ENCODE data around the gene MST1. TPM values are rescaled to one million over a fixed set of nuclear protein-coding genes. Genes with fewer than 3 reads are reported as not detected.

Gene MST1
- total and polyA plus RNA-seq, 2 donors = 7.0 to 90.3 TPM

GRCh38 chr3:49674497-49674983 lies 14.7 kb downstream of the MST1 start:
- DNase-seq (ENCODE audit: low read depth in 6 of 9, low spot score in 9 of 9) = peak in 1 of 9 donors; percentile 18
- H3K27me3 ChIP-seq (ENCODE audit: control insufficient read depth in 2 of 2, insufficient read depth in 1 of 2, low read length in 1 of 2) = no peaks in the 10 kb centered on the region
- H3K4me3 ChIP-seq (ENCODE audit: low read length in 2 of 2) = peak overlapping the region; percentile 66 to 69
- peaks cover 0 to 4% of the 10 kb centered on the region in 2 donors for H3K9me3 ChIP-seq (ENCODE audit: control insufficient read depth in 2 of 2, insufficient read depth in 1 of 2, low read length in 1 of 2)
- WGBS = 6% methylated on average over 34 of the region's 34 CpGs
- H3K27ac ChIP-seq (ENCODE audit: low read depth in 1 of 2, low read length in 1 of 2) = peak overlapping the region in 1 of 2 donors; percentile 22
- H3K4me1 ChIP-seq (ENCODE audit: control insufficient read depth in 2 of 2, insufficient read depth in 2 of 2, low read length in 2 of 2) = peaks cover 6 to 14% of the 10 kb centered on the region in 2 donors
- H3K36me3 ChIP-seq (ENCODE audit: control insufficient read depth in 2 of 2, insufficient read depth in 2 of 2, low read length in 1 of 2) = peaks cover 36% of the 10 kb centered on the region in 2 donors

GRCh38 chr3:49673715-49674496 lies 15.4 kb downstream of the MST1 start, which contains the start of gene APEH:
Gene APEH, plus strand, starts transcription at chr3:49674351. Its CDS starts 51 bp downstream, at chr3:49674402.
- peaks cover 29 to 31% of the 10 kb centered on the region in 2 donors for H3K36me3 ChIP-seq (ENCODE audit: control insufficient read depth in 2 of 2, insufficient read depth in 2 of 2, low read length in 1 of 2)
- H3K27me3 ChIP-seq (ENCODE audit: control insufficient read depth in 2 of 2, insufficient read depth in 1 of 2, low read length in 1 of 2) = no peaks in the 10 kb centered on the region
- peaks cover 0 to 4% of the 10 kb centered on the region in 2 donors for H3K9me3 ChIP-seq (ENCODE audit: control insufficient read depth in 2 of 2, insufficient read depth in 1 of 2, low read length in 1 of 2)
- under 1% methylated on average over 71 of the region's 71 CpGs for WGBS
- peak; percentile 83 to 97 (median 92) for DNase-seq (ENCODE audit: low read depth in 6 of 9, low spot score in 9 of 9)
- H3K4me1 ChIP-seq (ENCODE audit: control insufficient read depth in 2 of 2, insufficient read depth in 2 of 2, low read length in 2 of 2) = peaks cover 6 to 14% of the 10 kb centered on the region in 2 donors
- peak within 1 kb of the TSS; percentile 92 to 93 for H3K27ac ChIP-seq (ENCODE audit: low read depth in 1 of 2, low read length in 1 of 2)
- H3K4me3 ChIP-seq (ENCODE audit: low read length in 2 of 2) = peak within 1 kb of the TSS; percentile 66 to 69

- 29% methylated on average over 17 of the region's 17 CpGs for WGBS
- H3K4me1 ChIP-seq (ENCODE audit: control insufficient read depth in 2 of 2, insufficient read depth in 2 of 2, low read length in 2 of 2) = peaks cover 6 to 14% of the 10 kb centered on the region in 2 donors
Observed at GRCh38 chr3:49673121-49673714, 16.1 kb downstream of the MST1 start.

GRCh38 chr3:49671291-49672288 lies 17.7 kb downstream of the MST1 start:
- peak; percentile 34 to 78 (median 57) for DNase-seq (ENCODE audit: low read depth in 6 of 9, low spot score in 9 of 9)

More at GRCh38 chr3:49673121-49673714, 16.1 kb downstream of the MST1 start:
- Histone ChIP-seq H3K27ac (ENCODE audit: low read depth in 1 of 2, low read length in 1 of 2) (peak overlapping the region; percentile 92 to 93), H3K27me3 (ENCODE audit: control insufficient read depth in 2 of 2, insufficient read depth in 1 of 2, low read length in 1 of 2) (no peaks in the 10 kb centered on the region), H3K36me3 (ENCODE audit: control insufficient read depth in 2 of 2, insufficient read depth in 2 of 2, low read length in 1 of 2) (peaks cover 23 to 24% of the 10 kb centered on the region in 2 donors), H3K4me3 (ENCODE audit: low read length in 2 of 2) (peak overlapping the region; percentile 66 to 69), H3K9me3 (ENCODE audit: control insufficient read depth in 2 of 2, insufficient read depth in 1 of 2, low read length in 1 of 2) (peaks cover 0 to 4% of the 10 kb centered on the region in 2 donors)
- peak in 2 of 9 donors; percentile 22 to 23 for DNase-seq (ENCODE audit: low read depth in 6 of 9, low spot score in 9 of 9)

GRCh38 chr3:49670940-49671290 lies 18.4 kb downstream of the MST1 start:
- no peak for DNase-seq (ENCODE audit: low read depth in 6 of 9, low spot score in 9 of 9)
- Histone ChIP-seq H3K4me3 (ENCODE audit: low read length in 2 of 2) (no peak overlapping the region), H3K36me3 (ENCODE audit: control insufficient read depth in 2 of 2, insufficient read depth in 2 of 2, low read length in 1 of 2) (peaks cover 2 to 3% of the 10 kb centered on the region in 2 donors), H3K9me3 (ENCODE audit: control insufficient read depth in 2 of 2, insufficient read depth in 1 of 2, low read length in 1 of 2) (peaks cover 0 to 4% of the 10 kb centered on the region in 2 donors), H3K4me1 (ENCODE audit: control insufficient read depth in 2 of 2, insufficient read depth in 2 of 2, low read length in 2 of 2) (peaks cover 6 to 14% of the 10 kb centered on the region in 2 donors), H3K27ac (ENCODE audit: low read depth in 1 of 2, low read length in 1 of 2) (no peak overlapping the region), H3K27me3 (ENCODE audit: control insufficient read depth in 2 of 2, insufficient read depth in 1 of 2, low read length in 1 of 2) (peaks cover 0 to 2% of the 10 kb centered on the region in 2 donors)
- 75% methylated on average over 6 of the region's 6 CpGs for WGBS

More at GRCh38 chr3:49671291-49672288, 17.7 kb downstream of the MST1 start:
- peaks cover 8 to 10% of the 10 kb centered on the region in 2 donors for H3K36me3 ChIP-seq (ENCODE audit: control insufficient read depth in 2 of 2, insufficient read depth in 2 of 2, low read length in 1 of 2)
- H3K27ac ChIP-seq (ENCODE audit: low read depth in 1 of 2, low read length in 1 of 2) = no peak overlapping the region
- peaks cover 6 to 14% of the 10 kb centered on the region in 2 donors for H3K4me1 ChIP-seq (ENCODE audit: control insufficient read depth in 2 of 2, insufficient read depth in 2 of 2, low read length in 2 of 2)
- H3K4me3 ChIP-seq (ENCODE audit: low read length in 2 of 2) = no peak overlapping the region
- H3K9me3 ChIP-seq (ENCODE audit: control insufficient read depth in 2 of 2, insufficient read depth in 1 of 2, low read length in 1 of 2) = peaks cover 0 to 4% of the 10 kb centered on the region in 2 donors
- H3K27me3 ChIP-seq (ENCODE audit: control insufficient read depth in 2 of 2, insufficient read depth in 1 of 2, low read length in 1 of 2) = no peaks in the 10 kb centered on the region
- WGBS = 57% methylated on average over 11 of the region's 11 CpGs

GRCh38 chr3:49669352-49669751 lies 19.9 kb downstream of the MST1 start:
- H3K9me3 ChIP-seq (ENCODE audit: control insufficient read depth in 2 of 2, insufficient read depth in 1 of 2, low read length in 1 of 2) = peaks cover 0 to 4% of the 10 kb centered on the region in 2 donors
- 90% methylated on average over 3 of the region's 3 CpGs for WGBS
- H3K4me3 ChIP-seq (ENCODE audit: low read length in 2 of 2) = no peak overlapping the region
- peaks cover 0 to 2% of the 10 kb centered on the region in 2 donors for H3K27me3 ChIP-seq (ENCODE audit: control insufficient read depth in 2 of 2, insufficient read depth in 1 of 2, low read length in 1 of 2)
- H3K4me1 ChIP-seq (ENCODE audit: control insufficient read depth in 2 of 2, insufficient read depth in 2 of 2, low read length in 2 of 2) = peaks cover 0 to 6% of the 10 kb centered on the region in 2 donors
- H3K27ac ChIP-seq (ENCODE audit: low read depth in 1 of 2, low read length in 1 of 2) = no peak overlapping the region
- no peak for DNase-seq (ENCODE audit: low read depth in 6 of 9, low spot score in 9 of 9)
- H3K36me3 ChIP-seq (ENCODE audit: control insufficient read depth in 2 of 2, insufficient read depth in 2 of 2, low read length in 1 of 2) = no peaks in the 10 kb centered on the region

GRCh38 chr3:49668861-49669260 lies 20.4 kb downstream of the MST1 start:
- 92% methylated on average over 5 of the region's 5 CpGs for WGBS
- no peak for DNase-seq (ENCODE audit: low read depth in 6 of 9, low spot score in 9 of 9)
- no peak overlapping the region for H3K27ac ChIP-seq (ENCODE audit: low read depth in 1 of 2, low read length in 1 of 2)
- H3K9me3 ChIP-seq (ENCODE audit: control insufficient read depth in 2 of 2, insufficient read depth in 1 of 2, low read length in 1 of 2) = peaks cover 0 to 4% of the 10 kb centered on the region in 2 donors
- H3K36me3 ChIP-seq (ENCODE audit: control insufficient read depth in 2 of 2, insufficient read depth in 2 of 2, low read length in 1 of 2) = no peaks in the 10 kb centered on the region
- peaks cover 0 to 2% of the 10 kb centered on the region in 2 donors for H3K27me3 ChIP-seq (ENCODE audit: control insufficient read depth in 2 of 2, insufficient read depth in 1 of 2, low read length in 1 of 2)
- H3K4me3 ChIP-seq (ENCODE audit: low read length in 2 of 2) = no peak overlapping the region
- peaks cover 0 to 6% of the 10 kb centered on the region in 2 donors for H3K4me1 ChIP-seq (ENCODE audit: control insufficient read depth in 2 of 2, insufficient read depth in 2 of 2, low read length in 2 of 2)

- Histone ChIP-seq H3K27ac (ENCODE audit: low read depth in 1 of 2, low read length in 1 of 2) (no peak overlapping the region), H3K27me3 (ENCODE audit: control insufficient read depth in 2 of 2, insufficient read depth in 1 of 2, low read length in 1 of 2) (peaks cover 0 to 2% of the 10 kb centered on the region in 2 donors), H3K9me3 (ENCODE audit: control insufficient read depth in 2 of 2, insufficient read depth in 1 of 2, low read length in 1 of 2) (peaks cover 0 to 4% of the 10 kb centered on the region in 2 donors), H3K4me3 (ENCODE audit: low read length in 2 of 2) (no peak overlapping the region), H3K36me3 (ENCODE audit: control insufficient read depth in 2 of 2, insufficient read depth in 2 of 2, low read length in 1 of 2) (no peaks in the 10 kb centered on the region), H3K4me1 (ENCODE audit: control insufficient read depth in 2 of 2, insufficient read depth in 2 of 2, low read length in 2 of 2) (peaks cover 0 to 5% of the 10 kb centered on the region in 2 donors)
- DNase-seq (ENCODE audit: low read depth in 6 of 9, low spot score in 9 of 9) = no peak
- 60% methylated on average over 5 of the region's 5 CpGs for WGBS
Observed at GRCh38 chr3:49668414-49668797, 20.9 kb downstream of the MST1 start.
